ENCODE results near the gene GABBR2.

GABBR2 gene

GRCh38 chr9:98575379-98576346 lies 133.1 kb downstream of the GABBR2 start:
- Histone ChIP-seq H3K9me3 (ENCODE audit: control insufficient read depth, low read length) (no peaks in the 10 kb centered on the region), H3K4me1 (no peaks in the 10 kb centered on the region), H3K27ac (no peak overlapping the region), H2AFZ (no peak overlapping the region), H3K27me3 (ENCODE audit: control insufficient read depth, insufficient read depth, low read length) (no peaks in the 10 kb centered on the region), H3K4me2 (ENCODE audit: low read length) (no peak overlapping the region), H3K4me3 (ENCODE audit: low read depth, low read length) (no peak overlapping the region), H3K9ac (no peak overlapping the region), H3K36me3 (ENCODE audit: control insufficient read depth, insufficient read depth, low read length) (no peaks in the 10 kb centered on the region), H3K79me2 (no peaks in the 10 kb centered on the region)
- TF ChIP-seq CTCF (IDR thresholded peaks at IDR 0.05) = no peak

- H3K27me3 ChIP-seq (ENCODE audit: control insufficient read depth, insufficient read depth, low read length) = no peaks in the 10 kb centered on the region
- no peak overlapping the region for H3K27ac ChIP-seq
- no peak overlapping the region for H3K4me3 ChIP-seq (ENCODE audit: low read depth, low read length)
- TF ChIP-seq CTCF (IDR thresholded peaks at IDR 0.05) = no peak
- no peaks in the 10 kb centered on the region for H3K9me3 ChIP-seq (ENCODE audit: control insufficient read depth, low read length)
- no peak overlapping the region for H3K4me2 ChIP-seq (ENCODE audit: low read length)
- no peaks in the 10 kb centered on the region for H3K79me2 ChIP-seq
- no peaks in the 10 kb centered on the region for H3K36me3 ChIP-seq (ENCODE audit: control insufficient read depth, insufficient read depth, low read length)
- H3K4me1 ChIP-seq = no peaks in the 10 kb centered on the region
- H2AFZ ChIP-seq = no peak overlapping the region
- H3K9ac ChIP-seq = no peak overlapping the region
Observed at GRCh38 chr9:98573749-98574278, 134.9 kb downstream of the GABBR2 start.

GRCh38 chr9:98572796-98573195 lies 135.9 kb downstream of the GABBR2 start:
- no peak overlapping the region for H3K4me3 ChIP-seq (ENCODE audit: low read depth, low read length)
- TF ChIP-seq CTCF (IDR thresholded peaks at IDR 0.05) = no peak
- no peaks in the 10 kb centered on the region for H3K9me3 ChIP-seq (ENCODE audit: control insufficient read depth, low read length)
- no peak overlapping the region for H2AFZ ChIP-seq
- H3K36me3 ChIP-seq (ENCODE audit: control insufficient read depth, insufficient read depth, low read length) = no peaks in the 10 kb centered on the region
- H3K27ac ChIP-seq = no peak overlapping the region
- no peaks in the 10 kb centered on the region for H3K27me3 ChIP-seq (ENCODE audit: control insufficient read depth, insufficient read depth, low read length)
- H3K4me1 ChIP-seq = no peaks in the 10 kb centered on the region
- H3K79me2 ChIP-seq = no peaks in the 10 kb centered on the region
- H3K9ac ChIP-seq = no peak overlapping the region
- no peak overlapping the region for H3K4me2 ChIP-seq (ENCODE audit: low read length)

- no peaks in the 10 kb centered on the region for H3K4me1 ChIP-seq
- no peak overlapping the region for H2AFZ ChIP-seq
- no peak overlapping the region for H3K9ac ChIP-seq
- no peaks in the 10 kb centered on the region for H3K27me3 ChIP-seq (ENCODE audit: control insufficient read depth, insufficient read depth, low read length)
- no peak for TF ChIP-seq CTCF (IDR thresholded peaks at IDR 0.05)
- no peak overlapping the region for H3K4me3 ChIP-seq (ENCODE audit: low read depth, low read length)
- H3K27ac ChIP-seq = no peak overlapping the region
- H3K79me2 ChIP-seq = no peaks in the 10 kb centered on the region
- no peaks in the 10 kb centered on the region for H3K36me3 ChIP-seq (ENCODE audit: control insufficient read depth, insufficient read depth, low read length)
- H3K4me2 ChIP-seq (ENCODE audit: low read length) = no peak overlapping the region
- H3K9me3 ChIP-seq (ENCODE audit: control insufficient read depth, low read length) = no peaks in the 10 kb centered on the region
Observed at GRCh38 chr9:98572054-98572627, 136.6 kb downstream of the GABBR2 start.
